Forelimb muscle (tissue), 1 donor: ENCODE data around the gene NT5DC2. TPM values are rescaled to one million over a fixed set of nuclear protein-coding genes. Genes with fewer than 3 reads are reported as not detected.

Experiments used
- DNase-seq: peaks from one replicate; pipeline ENCODE4 v3.0.0-alpha.2; 2013; ENCODE audit warnings: low read depth
- polyA plus RNA-seq: library from polyadenylated mRNA; unstranded; fragments of 120-200 nt; gene quantifications from one replicate; pipeline ENCODE4 v1.2.1, GENCODE V29; 2013; ENCODE audit not compliant: insufficient read length

NT5DC2 gene
- polyA plus RNA-seq, 1 donor: 80.6 TPM

DNA sequence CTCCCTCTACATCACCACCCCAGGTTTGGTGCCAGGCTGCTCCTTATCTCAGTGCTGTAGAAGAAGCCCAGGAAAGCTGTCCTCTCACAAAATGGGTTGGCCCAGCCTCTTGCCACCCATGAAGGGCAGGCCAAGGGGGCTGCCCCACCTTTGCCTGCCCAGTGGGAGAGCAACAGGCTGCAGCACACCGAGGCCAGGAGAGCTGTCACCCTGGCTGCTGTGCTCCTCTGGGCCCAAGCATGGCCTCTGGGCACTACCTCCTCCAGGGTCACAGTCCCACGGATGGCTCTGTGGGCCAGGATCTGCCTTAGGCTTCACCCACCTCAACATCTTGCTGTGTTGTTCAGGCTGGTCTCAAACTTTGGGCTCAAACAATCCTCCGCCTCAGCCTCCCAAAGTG lies 44.9 kb downstream of the NT5DC2 start:
- DNase-seq: no peak

DNA sequence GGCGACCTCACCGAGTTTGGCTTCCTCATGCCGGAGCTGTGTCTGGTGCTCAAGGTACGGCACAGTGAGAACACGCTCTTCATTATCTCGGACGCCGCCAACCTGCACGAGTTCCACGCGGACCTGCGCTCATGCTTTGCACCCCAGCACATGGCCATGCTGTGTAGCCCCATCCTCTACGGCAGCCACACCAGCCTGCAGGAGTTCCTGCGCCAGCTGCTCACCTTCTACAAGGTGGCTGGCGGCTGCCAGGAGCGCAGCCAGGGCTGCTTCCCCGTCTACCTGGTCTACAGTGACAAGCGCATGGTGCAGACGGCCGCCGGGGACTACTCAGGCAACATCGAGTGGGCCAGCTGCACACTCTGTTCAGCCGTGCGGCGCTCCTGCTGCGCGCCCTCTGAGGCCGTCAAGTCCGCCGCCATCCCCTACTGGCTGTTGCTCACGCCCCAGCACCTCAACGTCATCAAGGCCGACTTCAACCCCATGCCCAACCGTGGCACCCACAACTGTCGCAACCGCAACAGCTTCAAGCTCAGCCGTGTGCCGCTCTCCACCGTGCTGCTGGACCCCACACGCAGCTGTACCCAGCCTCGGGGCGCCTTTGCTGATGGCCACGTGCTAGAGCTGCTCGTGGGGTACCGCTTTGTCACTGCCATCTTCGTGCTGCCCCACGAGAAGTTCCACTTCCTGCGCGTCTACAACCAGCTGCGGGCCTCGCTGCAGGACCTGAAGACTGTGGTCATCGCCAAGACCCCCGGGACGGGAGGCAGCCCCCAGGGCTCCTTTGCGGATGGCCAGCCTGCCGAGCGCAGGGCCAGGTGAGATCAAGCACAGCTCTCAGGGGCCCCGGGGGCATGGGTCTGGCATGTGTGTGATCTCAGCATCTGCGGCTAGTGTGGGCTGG lies 45.6 kb downstream of the NT5DC2 start:
- no peak for DNase-seq

DNA sequence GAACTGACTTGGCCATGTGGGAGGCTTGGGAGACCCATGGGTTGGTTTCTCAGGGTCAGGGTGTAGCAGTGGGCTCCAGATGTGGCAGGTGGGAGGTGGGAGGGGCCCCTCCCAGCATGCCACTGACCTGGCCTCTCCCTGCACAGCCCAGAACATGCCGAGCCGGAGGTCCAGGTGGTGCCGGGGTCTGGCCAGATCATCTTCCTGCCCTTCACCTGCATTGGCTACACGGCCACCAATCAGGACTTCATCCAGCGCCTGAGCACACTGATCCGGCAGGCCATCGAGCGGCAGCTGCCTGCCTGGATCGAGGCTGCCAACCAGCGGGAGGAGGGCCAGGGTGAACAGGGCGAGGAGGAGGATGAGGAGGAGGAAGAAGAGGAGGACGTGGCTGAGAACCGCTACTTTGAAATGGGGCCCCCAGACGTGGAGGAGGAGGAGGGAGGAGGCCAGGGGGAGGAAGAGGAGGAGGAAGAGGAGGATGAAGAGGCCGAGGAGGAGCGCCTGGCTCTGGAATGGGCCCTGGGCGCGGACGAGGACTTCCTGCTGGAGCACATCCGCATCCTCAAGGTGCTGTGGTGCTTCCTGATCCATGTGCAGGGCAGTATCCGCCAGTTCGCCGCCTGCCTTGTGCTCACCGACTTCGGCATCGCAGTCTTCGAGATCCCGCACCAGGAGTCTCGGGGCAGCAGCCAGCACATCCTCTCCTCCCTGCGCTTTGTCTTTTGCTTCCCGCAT lies 46.4 kb downstream of the NT5DC2 start:
- DNase-seq: no peak

DNA sequence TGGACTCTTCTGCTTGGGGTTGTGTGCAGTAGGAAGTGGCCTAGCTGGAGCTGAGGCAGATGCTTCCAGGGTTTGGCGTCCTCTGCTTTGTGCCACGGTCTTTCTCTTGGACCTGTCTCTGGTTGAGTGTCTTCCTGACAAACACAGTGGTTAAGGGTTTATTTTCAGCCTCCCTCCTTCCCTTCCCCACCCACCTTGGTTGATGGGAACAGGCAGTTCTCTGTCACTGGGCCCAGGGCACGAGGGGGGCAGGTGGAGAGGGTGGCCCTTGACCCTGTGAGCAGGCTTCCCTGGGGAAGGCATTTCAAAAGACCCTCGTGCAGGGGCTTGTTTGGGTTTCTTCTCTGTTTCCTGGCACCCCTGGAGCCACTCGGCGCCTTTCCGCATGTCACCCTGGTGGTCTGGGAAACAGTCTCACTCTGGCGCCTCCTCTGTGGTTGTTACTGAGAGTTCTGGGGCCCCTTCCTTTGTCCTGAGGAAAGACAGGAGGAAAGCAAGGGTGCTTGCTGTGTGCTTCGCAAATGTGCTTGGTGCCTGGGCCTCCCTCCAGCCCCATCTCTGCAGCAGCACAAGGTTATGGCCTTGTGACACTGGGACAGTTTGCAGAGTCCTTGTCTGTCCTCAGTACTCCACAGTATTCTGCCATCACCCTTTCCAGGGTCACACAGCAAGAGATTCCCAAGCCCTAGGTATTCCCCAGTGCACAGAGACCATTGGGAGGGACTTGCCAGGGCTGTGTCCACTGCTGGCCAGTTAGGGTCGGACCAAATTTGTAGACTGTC lies 48.8 kb downstream of the NT5DC2 start:
- no peak for DNase-seq

DNA sequence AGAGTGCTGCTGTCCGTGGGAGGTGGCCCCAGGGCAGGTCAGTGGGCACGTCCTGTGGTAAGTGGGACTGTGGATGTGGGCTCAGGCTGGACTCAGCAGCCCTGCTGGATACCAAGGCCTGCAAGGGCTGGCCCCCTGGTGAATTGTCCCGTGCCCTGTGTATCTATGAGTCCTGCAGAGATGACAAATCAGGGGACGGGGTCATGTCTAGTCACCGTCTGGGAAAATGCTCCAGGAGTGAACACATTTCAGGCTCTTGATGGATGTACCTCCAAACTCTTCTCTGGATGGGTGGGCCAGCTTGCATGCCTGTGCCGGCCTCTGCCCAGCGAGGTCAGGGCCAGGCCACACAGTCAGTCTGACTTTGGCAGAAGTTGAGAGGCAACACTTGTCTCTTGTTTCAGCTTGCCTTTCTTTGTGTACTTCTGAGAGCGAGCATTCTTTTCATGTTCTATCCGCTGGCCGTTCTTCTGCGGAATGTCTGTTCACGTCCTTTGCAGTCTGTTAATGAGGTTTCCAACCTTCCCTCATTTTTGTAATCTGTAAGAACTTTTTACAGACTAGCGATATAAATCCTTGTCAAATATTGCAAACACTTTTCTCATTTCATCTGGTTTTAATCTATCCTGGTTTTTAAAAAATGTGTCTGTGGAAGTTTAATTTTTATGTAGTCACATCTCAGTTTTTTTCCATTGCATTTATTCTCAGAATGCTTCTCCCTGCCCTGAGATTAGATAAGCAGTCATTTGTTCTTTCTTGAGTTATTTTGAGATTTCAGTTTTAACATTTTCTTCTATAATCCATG lies 49.9 kb downstream of the NT5DC2 start:
- DNase-seq: no peak

DNA sequence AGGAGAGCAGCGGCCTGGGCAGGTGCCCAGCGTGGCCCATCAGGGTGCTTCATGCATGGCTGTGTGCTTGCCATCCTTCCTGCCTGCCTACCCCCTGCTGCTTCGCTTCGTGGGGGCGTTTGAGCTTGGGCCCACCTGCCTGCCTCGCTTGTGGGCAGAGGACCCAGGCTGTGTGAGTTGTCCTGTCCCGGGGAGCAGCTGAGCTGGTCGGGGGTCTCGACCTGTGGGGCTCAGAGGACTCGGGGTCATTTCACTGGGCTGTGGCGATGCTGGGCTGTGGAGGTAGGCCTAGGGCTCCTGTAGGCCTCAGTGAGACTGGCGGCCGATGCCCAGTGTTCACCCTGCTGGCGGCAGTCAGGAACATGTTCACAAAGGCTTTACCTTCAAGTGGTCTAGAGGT lies 50.6 kb downstream of the NT5DC2 start:
- no peak for DNase-seq

DNA sequence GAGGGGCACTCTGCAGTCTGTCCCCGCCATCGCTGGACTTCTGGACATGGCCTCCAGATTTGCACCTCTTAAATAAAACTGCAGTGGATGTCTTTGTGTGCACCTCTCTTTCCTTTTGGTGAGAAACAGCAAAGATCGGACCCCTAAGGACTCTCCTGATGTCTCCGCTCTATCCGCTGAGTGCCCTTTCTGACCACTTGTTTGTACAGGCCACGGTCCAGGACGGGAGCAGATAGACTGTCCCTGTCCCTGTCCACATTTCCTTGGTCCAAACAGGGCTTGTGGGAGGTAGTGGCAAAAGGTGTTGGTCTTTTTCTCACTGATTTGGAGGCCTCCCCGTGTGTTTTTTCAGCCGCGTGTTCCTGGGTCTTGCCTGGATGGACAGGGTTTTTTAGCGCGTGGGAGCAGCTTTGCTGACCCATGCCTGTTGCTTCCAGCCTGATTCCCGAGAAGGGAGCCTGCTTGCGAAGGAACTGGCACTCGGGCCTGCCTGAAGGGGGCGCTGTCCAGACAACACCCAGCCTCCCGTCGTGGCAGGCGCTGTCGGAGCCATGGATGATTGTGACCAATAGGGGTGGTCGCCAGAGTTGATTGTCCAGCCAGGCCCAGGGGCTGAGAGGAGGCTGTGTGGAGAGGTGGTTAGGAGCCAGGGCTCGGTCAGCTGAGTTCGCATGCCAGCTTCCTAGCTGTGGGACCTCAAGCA lies 51.7 kb downstream of the NT5DC2 start:
- DNase-seq: no peak

DNA sequence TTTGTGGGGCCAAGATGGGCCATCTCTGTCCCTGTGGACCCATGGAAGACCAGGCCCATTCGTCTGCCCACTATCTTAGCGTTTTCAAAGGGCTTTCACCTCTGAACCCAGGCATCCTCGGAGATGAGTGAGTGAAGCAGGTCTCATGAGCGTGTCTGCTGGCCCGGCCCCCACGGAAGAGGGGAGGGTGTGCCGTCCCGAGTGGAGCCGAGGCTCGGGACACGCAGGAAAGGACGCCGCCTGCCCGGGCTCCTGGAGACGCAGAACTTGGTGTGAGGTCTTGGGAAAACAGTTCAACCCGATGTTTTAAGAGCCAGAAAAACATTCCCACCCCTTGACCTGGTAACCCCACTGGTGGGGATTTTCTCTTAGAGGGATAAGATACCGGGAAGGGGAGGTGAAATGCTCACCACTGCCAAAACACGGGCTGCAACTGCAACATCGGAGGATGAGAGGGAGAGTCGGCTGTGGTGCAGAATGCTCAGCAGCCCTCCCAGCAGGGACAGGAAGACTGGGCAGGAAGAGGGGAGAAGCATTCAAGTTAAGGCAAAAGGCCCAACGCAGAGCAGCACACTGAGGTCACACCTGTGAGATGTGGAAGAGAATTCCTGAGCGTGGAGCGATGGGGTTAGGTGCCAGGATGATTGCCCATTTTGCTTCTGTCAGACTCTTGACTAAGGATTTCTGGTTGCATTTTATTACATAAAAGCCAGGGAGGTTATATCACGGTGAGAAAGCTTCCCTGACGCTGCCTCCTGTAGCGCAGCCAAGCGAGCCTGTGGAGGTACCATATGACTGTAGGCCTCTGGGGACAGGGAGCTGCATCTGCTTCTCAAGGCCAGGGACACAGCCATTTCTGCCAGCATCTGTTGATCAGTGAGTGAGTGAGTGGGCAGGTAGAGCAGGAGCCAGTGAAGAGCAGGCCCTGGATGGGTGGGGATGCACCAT lies 52.6 kb downstream of the NT5DC2 start:
- no peak for DNase-seq

DNA sequence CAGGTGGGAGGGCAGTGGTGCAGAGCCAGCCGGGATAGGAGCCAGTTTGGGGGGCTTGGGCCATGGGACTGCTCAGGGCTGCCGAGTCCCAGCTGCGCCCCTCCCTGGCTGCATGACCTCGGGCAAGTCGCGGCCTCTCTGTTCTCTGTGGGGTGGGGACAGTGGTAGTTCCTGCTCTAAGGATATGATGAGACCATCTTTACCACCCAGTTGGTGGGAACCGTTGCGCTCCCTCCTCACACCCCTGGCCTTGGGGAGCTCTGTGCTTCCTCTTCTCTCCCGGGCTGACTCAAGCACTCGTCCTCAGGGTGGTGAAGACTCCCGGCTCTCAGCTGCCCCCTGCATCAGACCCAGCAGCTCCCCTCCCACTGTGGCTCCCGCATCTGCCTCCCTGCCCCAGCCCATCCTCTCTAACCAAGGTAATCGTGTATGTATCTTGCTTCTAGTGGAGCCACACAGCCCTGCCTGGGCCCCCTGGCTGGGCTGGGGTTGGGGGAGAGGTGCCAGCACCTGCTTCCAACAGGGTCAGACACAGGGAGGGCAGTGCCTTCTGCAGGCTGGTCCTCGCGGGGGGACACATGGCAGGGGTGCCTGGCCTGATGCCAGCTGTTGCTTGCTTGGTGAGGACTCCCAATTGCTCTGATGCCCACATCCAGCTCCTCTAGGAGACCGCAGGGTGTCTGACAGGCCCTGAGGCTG lies 53.6 kb downstream of the NT5DC2 start:
- no peak for DNase-seq

DNA sequence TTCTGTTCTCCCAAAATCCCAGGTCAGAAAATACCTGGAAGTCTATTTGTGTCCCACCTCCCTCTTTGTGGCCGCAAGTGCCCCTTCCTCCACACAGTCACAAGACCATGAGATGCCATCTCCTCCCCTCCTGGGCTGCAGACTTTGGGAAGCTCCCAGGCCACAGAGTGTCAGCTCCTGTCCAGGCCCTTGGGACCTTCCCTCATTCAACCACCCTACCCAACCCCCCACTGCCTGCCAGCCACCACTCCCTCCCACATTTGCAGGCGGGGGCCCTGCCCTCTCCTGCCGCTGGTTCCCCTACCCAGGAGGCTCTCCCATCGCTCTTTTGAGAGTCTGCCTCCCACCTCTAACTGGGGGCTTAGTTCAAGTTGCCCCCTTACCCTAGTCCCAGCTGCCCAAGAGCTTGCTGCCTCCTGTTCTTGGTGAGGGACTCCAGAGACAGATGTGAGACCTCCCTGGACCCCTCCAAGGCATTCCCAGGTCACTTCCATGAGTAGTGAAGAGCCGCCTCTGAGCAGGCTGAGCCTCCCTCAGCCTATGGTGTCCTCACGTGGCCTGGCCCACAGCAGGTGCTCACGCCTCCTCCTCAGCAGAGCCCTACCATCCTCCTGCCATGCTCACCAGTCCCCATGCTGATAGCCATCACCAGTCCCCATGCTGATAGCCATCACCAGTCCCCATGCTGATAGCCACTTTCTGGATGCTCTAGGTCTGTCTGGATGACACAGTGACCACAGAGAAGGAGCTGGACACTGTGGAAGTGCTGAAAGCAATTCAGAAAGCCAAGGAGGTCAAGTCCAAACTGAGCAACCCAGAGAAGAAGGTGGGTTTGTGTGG lies 54.4 kb downstream of the NT5DC2 start:
- DNase-seq: no peak

DNA sequence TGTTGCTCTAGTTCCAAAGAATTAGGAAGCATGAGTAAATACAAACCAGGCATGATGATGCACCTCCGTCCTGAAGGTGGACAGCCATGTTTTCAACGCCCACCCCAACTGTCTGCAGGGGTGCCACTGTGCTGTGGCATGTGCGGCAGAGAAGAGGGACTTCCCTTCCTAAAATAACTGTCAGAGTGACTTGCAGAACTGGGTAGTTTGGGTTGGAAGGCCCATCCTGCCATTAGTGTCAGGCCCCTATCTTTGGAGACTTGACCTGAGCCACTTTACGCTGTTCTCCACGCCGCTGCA lies 55.9 kb downstream of the NT5DC2 start:
- no peak for DNase-seq

DNA sequence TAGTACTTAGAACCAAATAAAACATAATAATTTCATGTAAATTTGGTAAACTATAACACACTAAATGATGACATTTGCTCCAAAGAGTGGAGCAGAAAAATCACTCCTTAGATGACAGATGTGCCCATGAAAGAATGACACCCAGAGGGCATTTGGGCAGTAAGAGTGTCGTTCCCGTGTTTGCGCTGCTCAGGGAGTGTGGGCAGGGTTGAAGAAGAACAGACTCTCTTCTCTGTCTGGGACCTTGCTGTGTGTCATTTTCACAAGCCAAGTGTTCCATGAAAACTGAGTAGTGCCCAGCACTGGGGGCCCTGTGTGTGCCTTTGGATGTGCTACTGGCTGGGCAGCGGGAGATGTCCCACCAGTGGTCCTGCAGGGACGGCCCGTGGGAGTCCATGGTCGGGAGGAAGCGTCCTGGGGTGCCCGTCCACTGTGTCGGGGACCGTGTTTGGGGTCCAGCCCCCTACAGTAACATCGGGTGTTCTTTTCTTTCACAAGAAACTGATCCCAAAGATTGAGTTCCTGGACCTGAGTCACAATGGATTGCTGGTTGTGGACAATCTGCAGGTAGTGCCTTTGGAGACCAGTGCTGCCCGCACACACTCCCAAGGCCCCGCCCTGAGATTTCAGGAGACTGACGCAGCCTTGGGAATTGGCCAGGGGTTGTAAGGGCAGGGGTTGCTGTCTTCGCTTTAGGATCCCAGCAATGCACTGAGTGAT lies 56.4 kb downstream of the NT5DC2 start:
- DNase-seq: no peak

Other genes with a start within 250 kb of the NT5DC2 start
- 4.1 TPM for gene GLYCTK, start 246.0 kb downstream of the NT5DC2 start, polyA plus RNA-seq
- 5.6 TPM for gene DNAH1, start 217.5 kb downstream of the NT5DC2 start, polyA plus RNA-seq
- 47.5 TPM for gene BAP1, start 123.8 kb downstream of the NT5DC2 start, polyA plus RNA-seq
- 9.7 TPM for gene PHF7, start 123.2 kb downstream of the NT5DC2 start, polyA plus RNA-seq
- gene SEMA3G, start 88.8 kb downstream of the NT5DC2 start, polyA plus RNA-seq: 14.1 TPM
- 671 TPM for gene TNNC1, start 79.8 kb downstream of the NT5DC2 start, polyA plus RNA-seq
- gene NISCH, start 78.3 kb downstream of the NT5DC2 start, polyA plus RNA-seq: 64.7 TPM
- gene STAB1, start 38.5 kb downstream of the NT5DC2 start, polyA plus RNA-seq: 37.3 TPM
- gene UQCC5, start 2.7 kb upstream of the NT5DC2 start, polyA plus RNA-seq: 11.5 TPM
- 46.8 TPM for gene PBRM1, start 152.1 kb upstream of the NT5DC2 start, polyA plus RNA-seq
- 86.8 TPM for gene GNL3, start 152.2 kb upstream of the NT5DC2 start, polyA plus RNA-seq
- gene GLT8D1, start 171.9 kb upstream of the NT5DC2 start, polyA plus RNA-seq: 63.7 TPM
- gene SPCS1, start 172.2 kb upstream of the NT5DC2 start, polyA plus RNA-seq: 76.5 TPM
- 9.9 TPM for gene NEK4, start 237.1 kb upstream of the NT5DC2 start, polyA plus RNA-seq
- gene ITIH1, start 243.7 kb upstream of the NT5DC2 start, polyA plus RNA-seq: not detected